Ovary (tissue), 3 donors: Measurements from ENCODE around the gene TMEM132D.

Experiments used
- POLR2A ChIP-seq: fragments of 450-650 bp; IDR thresholded peaks from one replicate; pipeline ENCODE4 v1.6.1; 2017; ENCODE audit warnings: antibody characterized with exemption, mild to moderate bottlenecking, moderate library complexity
- TF ChIP-seq, protein P1 (sequence below), 3 donors: fragments of 450-650 bp in 2 of 3; fragments of 200-600 bp in 1 of 3; IDR thresholded peaks; one replicate each; pipeline versions ENCODE4 v1.5.1 to v1.8.0; 2016 to 2022; ENCODE audit warnings: antibody characterized with exemption in 3 of 3, mild to moderate bottlenecking in 1 of 3
- donor health status: DM: no; HTN: no; CAD: no.

DNA sequence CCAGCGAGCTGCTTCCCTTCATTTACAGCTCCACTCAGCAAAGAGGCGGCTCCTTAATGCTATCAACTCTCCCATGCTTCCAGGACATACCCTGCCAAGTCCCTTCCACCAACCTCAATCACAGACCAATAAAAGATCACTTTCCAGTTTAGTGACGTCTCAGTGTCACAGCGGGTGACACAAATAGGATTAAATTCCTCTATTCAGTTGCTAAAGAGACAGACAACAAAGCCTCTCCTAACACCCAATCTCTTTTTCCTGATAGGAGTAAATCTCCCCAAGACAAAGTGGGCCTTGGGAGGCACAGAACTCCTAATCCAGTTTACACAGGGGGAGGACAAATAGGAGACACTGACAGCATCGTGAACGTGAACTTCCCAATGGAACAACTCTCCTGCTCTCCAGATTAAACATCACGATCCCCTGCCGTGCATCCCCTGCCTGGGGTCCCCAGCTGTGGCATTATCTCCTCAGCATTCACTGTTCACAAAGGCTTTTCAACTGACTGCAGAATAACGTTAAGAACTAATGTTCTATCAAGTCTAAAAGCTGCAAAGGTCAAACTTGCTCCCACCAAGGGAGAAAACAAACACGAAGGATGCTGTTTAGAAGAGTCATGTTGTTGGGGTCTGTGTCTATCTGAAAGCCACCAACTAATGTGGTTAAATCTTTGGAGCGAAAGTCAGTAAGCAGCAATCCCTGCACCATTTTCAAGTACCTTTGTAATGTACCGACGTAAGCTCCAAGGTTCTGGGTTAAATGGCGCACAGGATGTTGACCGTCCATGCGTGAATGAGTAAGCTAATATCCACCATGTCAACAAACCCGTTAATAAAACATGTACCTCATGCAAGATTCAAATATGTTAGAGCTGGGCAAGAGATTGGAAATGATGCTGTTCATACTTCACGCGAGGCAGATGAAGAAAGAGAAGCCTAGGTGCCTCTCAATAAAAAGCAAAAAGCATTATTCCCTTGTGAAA is 31.5 kb downstream of the TMEM132D start:
- TF ChIP-seq, protein P1, sequence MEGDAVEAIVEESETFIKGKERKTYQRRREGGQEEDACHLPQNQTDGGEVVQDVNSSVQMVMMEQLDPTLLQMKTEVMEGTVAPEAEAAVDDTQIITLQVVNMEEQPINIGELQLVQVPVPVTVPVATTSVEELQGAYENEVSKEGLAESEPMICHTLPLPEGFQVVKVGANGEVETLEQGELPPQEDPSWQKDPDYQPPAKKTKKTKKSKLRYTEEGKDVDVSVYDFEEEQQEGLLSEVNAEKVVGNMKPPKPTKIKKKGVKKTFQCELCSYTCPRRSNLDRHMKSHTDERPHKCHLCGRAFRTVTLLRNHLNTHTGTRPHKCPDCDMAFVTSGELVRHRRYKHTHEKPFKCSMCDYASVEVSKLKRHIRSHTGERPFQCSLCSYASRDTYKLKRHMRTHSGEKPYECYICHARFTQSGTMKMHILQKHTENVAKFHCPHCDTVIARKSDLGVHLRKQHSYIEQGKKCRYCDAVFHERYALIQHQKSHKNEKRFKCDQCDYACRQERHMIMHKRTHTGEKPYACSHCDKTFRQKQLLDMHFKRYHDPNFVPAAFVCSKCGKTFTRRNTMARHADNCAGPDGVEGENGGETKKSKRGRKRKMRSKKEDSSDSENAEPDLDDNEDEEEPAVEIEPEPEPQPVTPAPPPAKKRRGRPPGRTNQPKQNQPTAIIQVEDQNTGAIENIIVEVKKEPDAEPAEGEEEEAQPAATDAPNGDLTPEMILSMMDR (IDR thresholded peaks at IDR 0.05) = no peak
- no peak for TF ChIP-seq POLR2A
